Measurements from ENCODE around the gene OR7G2. TPM values are rescaled to one million over a fixed set of nuclear protein-coding genes. Genes with fewer than 3 reads are reported as not detected.

The OR7G2 gene
- total RNA-seq = not detected

DNA sequence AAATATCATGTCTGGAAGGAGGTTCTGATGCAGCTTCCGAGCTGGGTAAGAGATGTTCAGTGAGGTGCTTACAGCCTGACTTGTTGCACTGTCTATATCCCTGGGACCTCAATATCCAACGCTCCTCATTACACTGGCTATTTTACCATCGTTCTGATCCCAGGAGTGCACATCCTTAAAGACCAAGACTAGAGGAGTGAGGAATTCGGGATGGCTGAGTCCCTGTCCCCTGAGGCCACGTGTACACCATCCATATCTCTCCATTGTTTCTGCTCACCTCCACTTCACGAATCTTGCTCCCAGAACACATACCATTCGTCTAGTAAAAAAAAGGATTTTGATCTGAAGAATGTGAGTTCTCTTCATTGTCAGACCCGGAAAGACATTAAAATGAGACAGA is at the start of gene OR7G2:
Gene OR7G2, minus strand, starts transcription at position 101 of the 400 bp plus-strand sequence. CDS start 4,232 bp downstream, outside the sequence.
- DNase-seq = no peak

- no peak for DNase-seq
These were observed 49.0 kb upstream of the OR7G2 start for GRCh38 chr19:9156304-9156703.

DNA sequence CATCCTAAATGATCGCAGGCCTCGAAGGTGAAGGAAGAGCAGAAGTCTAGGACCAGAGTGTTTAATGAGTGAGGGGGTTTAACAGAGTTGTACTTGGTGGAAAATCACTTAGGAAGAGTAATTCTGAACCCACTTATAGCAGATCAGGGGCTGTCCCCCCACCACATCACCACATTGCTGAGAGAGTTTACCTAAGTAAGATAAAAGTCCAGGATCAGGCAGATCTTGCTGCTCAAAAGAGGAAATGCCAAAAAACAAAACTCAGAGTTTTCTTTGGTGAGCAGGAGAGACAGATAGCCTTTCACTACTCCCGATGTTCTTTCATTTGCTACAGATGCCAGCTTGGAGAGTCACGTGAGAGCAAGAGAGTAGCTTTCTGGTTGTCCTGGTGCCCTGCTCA is 48.3 kb upstream of the OR7G2 start:
- no peak for DNase-seq

GRCh38 chr19:9151367-9151766 is 44.1 kb upstream of the OR7G2 start:
- no peak for DNase-seq

GRCh38 chr19:9150650-9151049 is 43.4 kb upstream of the OR7G2 start:
- no peak for DNase-seq

- no peak for DNase-seq
These were observed 42.7 kb upstream of the OR7G2 start for GRCh38 chr19:9149997-9150396.

DNA sequence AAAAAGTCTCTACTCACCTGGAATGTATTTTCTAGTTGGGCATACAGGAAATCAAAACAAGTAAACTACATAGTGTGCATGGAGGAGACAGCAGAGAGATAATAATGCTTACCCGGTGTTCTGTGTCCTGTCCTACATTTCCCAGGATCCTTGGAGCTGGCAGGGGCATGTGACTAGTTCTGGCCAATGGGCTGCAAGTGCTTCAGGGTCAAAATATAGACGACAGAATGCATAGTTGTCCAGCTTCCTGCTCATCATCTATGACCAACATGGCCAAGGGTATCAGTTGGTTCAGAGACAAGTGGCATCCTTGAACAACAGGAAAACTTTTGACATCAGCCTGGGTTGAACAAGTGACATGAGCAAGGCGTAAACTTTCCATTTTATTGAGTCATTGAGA is 41.4 kb upstream of the OR7G2 start:
- DNase-seq = no peak

- no peak for DNase-seq
These were observed 39.6 kb upstream of the OR7G2 start for GRCh38 chr19:9146882-9147281.

DNA sequence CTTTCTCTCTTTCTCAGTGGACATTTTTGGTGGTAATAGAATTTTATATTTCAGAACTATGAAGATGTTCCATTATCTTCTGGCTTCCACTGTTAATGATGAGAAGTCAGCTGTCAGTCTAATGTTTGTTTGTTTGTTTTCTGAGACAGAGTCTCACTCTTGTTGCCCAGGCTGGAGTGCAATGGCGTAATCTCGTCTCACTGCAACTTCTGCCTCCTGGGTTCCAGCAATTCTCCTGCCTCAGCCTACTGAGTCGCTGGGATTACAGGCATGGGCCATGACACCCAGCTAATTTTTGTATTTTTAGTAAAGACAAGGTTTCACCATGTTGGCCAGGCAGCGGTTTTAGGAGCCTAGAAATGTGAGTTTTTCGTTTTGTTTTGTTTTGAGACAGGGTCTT is 37.6 kb upstream of the OR7G2 start:
- no peak for DNase-seq

- DNase-seq = peak; percentile 87
These were observed 33.0 kb upstream of the OR7G2 start, which contains the start of gene ZNF317 for GRCh38 chr19:9140159-9140874. TSS of gene ZNF317 (plus strand) at chr19:9140397. CDS start at chr19:9156017, 15,620 bp downstream.

- DNase-seq = no peak
These were observed 32.4 kb upstream of the OR7G2 start for GRCh38 chr19:9139609-9140158.

DNA sequence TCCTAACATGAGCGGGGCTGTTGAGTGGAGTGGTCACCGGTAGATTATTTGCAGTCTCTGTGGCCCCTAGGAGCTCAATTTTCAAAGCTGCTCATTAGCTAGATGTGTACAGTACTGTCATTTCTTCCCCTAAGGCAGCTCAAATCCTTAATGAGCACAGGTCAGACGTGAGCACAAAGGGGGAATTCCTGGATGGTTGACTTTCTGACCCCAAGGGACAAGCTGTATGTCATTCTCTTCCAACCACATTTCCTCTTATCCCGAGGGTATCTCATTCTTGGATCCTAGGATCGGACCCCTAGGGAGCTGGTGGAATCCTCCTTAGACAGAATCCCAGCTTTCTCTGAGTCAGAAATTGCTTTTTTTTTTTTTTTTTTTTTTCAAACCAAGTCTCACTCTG is 25.1 kb upstream of the OR7G2 start:
- DNase-seq = no peak

GRCh38 chr19:9130965-9131364 is 23.7 kb upstream of the OR7G2 start:
- no peak for DNase-seq

DNA sequence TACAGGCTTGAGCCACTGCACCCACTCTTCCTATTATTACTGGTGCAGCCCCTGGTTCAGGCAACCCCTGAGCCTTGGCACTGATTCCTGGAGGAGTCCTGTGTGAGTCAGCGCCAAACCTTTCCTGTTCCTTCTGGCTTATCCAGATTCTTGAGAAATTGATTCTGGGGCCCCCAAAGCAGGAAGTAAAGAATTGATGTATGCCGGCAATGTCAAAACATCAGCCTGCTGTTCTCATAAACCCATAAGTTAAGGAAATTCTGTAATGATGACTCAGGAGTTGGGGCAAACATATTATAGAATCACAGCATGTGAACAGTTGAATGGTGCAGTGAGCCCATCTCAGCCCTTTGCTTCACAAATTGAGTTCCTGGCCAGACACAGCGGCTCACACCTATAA is 20.9 kb upstream of the OR7G2 start:
- DNase-seq = no peak

DNA sequence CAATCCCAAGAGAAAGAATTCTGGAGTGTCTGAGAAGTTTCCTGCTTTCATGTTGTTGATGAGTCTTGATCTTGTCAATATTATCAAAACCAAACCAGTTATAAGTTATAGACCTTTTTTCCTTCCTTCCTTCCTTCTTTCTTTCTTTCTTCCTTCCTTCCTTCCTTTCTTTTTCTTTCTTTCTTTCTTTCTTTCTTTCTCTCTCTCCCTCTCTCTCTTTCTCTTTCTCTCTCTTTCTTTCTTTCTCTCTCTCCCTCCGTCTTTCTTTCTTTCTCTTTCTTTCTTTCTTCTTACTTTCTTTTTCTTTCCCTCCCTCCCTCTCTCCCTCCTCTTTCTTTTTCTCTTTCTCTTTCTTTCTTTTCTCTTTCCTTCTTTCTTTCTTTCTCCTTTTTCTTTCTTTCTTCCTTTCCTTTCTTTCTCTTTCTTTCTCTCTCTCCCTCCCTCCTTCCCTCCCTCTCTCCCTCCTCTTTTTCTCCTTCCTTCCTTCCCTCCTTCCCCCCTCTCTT is 19.7 kb upstream of the OR7G2 start, which contains the start of gene OR7G3:
Gene OR7G3, minus strand, starts transcription at position 51 of the 506 bp plus-strand sequence. Its CDS starts 0 bp downstream, at position 51.
- no peak for DNase-seq

DNA sequence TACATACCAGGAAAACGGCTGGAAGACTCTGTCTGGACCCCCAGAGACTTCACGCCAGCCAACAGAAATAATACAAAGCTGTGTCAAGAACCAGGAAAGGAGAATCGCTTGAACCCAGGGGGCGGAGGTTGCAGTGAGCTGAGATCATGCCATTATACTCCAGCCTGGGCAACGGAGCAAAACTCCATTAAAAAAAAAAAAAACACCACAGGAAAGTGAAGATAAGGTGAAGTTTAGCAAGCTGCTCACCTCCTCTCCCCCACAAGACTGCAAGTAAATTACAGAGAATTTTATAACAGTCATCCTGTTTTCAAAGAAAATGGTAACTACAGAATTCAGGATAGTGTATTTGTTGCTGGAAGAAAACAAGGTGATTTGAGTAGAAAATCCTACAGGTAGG is 9.3 kb upstream of the OR7G2 start:
- no peak for DNase-seq

GRCh38 chr19:9115307-9115813 is 8.1 kb upstream of the OR7G2 start, which contains the start of gene OR7G1:
TSS of gene OR7G1 (minus strand) at chr19:9115763. CDS start at chr19:9115763, 0 bp downstream.
- no peak for DNase-seq

DNA sequence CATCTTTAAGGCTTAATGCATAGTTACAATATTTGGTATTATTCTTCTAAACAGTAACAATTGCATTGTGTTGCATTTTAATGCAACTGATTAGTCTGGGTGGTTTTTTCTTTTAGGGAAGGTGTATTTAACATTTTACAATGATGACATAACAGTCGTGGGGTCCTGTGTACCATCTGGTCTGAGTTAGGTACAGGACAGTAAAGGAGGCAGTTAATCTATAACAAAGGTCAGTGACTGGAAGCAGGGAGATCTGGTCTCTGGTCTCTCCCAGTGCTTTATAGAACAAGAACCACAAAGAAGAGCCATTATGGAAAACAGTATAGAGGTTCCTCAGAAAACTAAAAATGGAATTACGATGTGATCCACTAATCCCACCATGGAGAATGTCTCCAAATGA is 2.7 kb upstream of the OR7G2 start:
- DNase-seq = no peak

DNA sequence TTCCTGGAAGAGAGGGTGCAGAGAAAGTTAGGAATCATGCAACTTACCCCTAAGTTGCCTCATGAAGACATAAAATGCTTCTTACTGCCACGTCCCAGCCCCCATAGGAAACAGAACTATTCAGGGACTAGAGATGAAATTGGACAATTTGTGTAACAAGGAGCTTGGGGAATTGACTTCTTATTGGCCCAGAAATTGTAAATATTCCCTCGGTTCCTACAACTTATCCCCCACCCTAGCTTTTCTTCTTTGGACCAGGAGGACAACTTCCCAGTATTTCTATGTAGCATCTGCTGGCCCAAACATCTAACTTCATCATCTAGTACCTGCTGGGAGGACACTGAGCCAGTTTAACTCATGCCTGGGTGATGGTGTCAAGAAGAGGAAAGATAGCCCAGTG is 20.5 kb downstream of the OR7G2 start, which contains the start of gene OR1M1:
Gene OR1M1, plus strand, starts transcription at position 301 of the 400 bp plus-strand sequence. CDS start 6,184 bp downstream, outside the sequence.
- DNase-seq = no peak

- no peak for DNase-seq
These were observed 28.6 kb downstream of the OR7G2 start for GRCh38 chr19:9078651-9079050.

- no peak for DNase-seq
These were observed 30.4 kb downstream of the OR7G2 start for GRCh38 chr19:9076901-9077300.

- peak; percentile 39 for DNase-seq
These were observed 32.0 kb downstream of the OR7G2 start for GRCh38 chr19:9075064-9075949.
